HG03135 (cell line): ENCODE results near the gene ALKBH3.

ENCODE experiments used
- ATAC-seq: cut with Tn5 transposase; IDR thresholded peaks from one replicate; pipeline ENCODE4 v1.9.1; 2021; ENCODE audit warnings: mild to moderate bottlenecking, moderate library complexity; ENCODE audit not compliant: unreplicated experiment

ALKBH3 gene

DNA sequence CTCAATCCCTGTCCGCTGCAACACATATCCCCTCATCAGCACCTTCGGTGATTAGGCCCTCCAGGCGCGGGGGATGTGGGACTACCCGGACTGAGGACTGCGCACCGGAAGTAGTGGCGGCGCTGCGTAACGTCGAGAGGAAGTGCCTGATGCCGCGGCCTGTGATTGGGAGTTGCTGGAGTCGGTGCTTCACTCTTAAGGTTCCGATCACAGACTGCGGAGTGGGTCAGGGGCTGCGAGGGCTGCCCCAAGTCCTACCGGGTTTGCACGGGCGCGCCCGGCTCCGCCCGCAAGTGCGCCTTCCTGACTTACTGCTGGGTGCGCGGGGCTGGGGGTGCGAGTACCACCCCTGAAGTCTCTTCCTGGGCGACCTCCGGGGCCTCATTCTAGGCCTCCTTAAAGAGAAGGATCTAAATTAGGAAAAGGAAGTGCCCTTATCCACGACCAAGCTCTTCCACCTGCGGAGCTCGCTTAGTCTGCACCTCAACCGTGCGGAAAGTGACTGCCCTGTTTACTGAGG lies at the start of gene ALKBH3:
TSS of gene ALKBH3 (plus strand) at position 192 of the 520 bp plus-strand sequence. CDS start 1,822 bp downstream, outside the sequence.
- ATAC-seq: peak; percentile 97

- no peak for ATAC-seq
Measured at GRCh38 chr11:43830928-43831440, 49.6 kb upstream of the ALKBH3 start.

- ATAC-seq: no peak
Measured at GRCh38 chr11:43832536-43832935, 48.1 kb upstream of the ALKBH3 start.

DNA sequence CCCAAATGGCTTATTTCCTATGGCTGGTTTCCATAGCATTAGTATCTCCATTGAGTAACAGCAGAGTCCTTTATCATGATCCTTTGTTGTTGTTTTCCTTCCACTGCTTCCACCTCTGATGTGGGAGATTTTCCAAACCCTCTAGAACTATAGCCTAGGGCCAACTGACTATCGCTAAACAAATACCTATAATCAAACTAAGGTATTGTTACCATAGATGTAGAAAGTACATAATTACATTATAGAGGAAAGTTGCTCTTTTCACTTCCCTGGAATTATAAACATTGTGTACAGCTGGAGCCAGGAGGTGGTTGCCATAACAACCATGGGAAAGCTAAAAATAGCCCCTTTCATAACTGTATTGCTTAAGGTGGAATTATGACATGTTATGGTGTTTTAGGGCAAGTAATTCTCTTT lies 47.0 kb upstream of the ALKBH3 start:
- ATAC-seq: no peak

DNA sequence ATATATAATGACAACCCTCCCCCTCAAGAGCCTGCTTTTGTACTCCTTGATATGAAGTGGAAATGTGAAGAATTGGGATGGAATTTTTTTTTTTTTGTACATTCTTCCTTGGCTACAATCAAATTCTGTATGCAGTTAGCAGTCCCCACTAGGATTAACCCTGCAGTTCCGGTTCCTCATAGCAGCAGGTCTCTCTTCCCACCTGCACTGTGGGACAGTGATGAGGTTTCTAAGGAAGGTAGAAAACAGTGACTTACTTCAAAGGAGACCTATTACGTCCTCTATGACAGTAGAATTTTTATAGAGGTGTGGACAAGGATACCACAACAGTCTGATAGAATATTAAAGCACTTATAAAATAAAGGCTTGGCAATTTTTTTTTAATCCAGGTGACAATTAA lies 46.3 kb upstream of the ALKBH3 start:
- no peak for ATAC-seq

DNA sequence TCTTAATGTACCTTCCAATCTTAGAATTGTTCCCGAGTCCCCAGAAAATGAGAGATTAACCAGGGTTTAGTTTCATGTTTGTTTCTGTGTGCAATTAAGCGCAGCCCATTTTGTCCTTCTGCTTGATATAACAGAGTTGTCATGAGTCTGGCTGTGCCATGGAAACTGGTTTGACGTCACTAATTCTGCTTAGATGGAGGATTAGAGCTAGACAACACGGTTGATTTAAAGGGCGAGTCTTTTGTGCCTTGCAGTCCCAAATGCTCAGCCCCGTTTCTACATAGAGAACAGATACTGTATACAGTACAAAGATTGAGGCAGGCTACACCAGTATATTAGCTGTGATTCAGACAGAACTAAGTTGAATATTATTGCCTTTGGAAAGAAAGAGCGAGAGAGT lies 45.5 kb upstream of the ALKBH3 start:
- no peak for ATAC-seq

DNA sequence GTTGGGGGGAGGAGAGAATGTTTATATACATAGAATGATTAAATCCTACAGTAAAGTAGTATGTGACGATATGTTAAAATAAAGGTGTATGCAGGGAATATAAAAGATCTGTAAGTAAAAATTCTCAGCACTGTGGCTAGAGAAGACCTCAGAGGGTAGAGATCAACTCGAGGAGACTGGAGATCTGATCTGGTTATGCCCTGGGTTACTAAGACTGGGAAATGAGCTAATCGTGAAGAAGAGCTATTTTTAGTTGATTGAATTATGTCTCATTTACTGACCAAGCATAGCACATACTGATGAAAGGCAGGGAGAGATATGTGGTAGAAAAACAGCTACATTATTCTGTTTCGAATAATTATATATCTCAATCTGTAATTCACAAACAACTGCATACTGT lies 42.8 kb upstream of the ALKBH3 start:
- no peak for ATAC-seq

DNA sequence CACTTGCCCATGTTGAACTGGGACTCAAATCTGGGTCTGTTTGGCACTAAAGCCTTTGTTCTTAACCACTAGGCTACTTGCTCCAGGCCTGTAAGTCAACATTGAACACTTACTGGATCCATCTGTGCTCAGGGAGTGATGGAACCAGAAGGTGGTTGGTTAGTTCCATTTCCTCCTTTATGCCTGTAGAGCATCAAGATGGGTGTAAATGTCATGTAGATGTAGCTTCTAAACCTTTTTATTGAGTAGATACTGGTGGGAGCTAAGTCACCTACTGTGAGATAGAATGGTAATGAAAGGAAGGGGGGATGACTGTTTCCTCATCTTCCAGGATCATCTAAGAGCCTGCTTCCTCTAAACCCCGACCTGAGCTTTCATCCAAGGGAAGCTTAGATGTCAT lies 38.6 kb upstream of the ALKBH3 start:
- ATAC-seq: no peak

DNA sequence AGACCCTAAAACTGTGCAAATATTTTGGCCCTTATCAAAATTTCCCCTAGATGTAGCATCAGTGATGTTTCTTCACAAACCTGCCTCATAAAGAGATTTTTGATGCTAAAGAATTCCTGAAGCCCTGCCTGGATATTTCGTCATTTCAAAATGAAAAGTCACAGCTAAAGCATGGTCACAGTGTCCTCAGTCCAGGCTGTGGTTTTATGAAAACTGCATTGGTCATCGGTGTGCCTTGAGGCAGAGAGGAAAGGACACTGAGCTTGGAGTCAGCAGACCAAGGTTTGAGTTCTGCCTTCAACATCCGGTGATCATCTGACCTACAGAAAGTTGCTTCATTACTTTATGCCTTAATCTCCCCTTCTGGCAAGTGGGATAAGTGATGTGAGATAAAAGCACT lies 34.8 kb upstream of the ALKBH3 start:
- ATAC-seq: no peak

DNA sequence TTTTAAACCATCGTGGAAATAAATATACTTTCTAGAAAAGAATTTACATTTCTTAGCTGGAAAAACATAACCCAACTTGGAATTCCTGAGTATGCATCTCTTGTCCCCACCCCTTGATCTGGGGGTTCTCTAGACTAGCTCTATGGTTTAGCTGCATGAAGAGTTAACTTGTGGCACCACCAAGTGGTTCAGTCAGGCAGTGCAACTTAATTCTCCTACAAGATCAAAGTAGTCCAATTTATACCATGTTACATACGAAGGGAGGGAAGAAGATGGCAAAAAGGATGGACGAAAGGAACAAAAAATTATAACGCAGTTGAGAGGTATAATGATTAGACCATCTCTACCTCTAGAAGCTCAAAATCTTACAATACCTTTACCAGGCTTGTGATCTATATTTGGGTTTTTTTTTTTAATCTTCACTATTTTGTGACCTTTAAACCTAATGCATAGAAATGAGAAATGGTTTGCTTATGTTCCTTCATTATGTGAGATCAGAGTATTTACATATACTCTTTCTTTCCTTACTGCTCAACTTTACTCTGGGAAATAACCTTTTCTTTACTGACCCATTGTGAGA lies 28.5 kb upstream of the ALKBH3 start:
- ATAC-seq: peak; percentile 67

DNA sequence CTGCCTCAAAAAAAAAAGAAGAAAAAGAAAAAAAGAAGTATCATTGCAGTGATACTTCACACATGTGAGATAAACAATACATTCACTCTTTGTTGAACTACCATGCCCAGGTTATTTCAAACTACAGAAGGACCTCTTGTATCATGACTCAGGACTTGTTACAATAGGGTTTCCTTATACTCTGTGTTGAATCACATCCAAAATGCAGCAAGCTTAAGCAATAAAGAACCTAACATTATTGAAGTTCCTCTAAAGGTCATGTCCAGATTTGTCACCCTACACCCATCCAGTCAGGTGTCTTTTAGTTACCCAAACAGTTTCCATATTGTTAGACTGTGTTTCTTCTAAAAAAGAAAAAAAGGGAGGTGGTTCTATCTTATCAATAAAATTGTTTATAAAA lies 26.9 kb upstream of the ALKBH3 start:
- no peak for ATAC-seq

DNA sequence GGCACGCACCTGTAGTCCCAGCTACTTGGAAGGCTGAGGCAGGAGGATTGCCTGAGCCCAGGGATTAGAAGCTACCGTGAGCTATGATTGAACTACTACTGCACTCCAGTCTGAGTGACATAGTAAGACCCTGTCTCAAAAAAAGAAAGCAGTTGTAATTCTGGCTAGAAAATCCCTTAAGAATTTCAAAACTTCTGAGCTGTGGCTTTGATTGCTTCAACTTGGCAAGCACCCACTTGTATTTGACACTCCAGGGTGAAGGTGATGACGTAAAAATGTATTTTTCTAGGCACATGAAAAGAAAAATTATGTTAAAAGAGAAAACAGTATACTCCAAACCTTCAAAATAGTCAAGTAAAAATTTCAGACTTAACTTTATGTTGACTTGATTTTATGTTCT lies 23.6 kb upstream of the ALKBH3 start:
- ATAC-seq: no peak

DNA sequence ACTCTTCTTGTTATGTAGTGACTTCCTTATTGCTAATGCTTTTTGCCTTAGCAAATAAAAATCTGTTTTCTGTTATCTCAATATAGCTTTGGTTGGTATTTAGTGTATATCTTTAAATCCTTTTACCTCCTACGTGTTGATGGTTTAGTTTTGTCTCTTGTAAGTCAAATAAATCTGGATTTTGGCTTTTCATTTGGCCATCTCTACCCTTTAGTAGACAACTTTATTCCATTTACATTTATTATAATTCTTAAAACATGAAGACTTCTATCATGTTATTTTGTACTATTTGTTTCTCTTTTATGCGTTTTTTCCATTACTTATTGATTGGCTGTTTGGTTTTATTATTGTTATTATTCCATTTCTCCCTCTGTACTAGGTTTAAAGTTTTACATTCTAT lies 19.5 kb upstream of the ALKBH3 start:
- ATAC-seq: no peak

GRCh38 chr11:43866520-43866919 lies 14.1 kb upstream of the ALKBH3 start:
- no peak for ATAC-seq

GRCh38 chr11:43866969-43867368 lies 13.7 kb upstream of the ALKBH3 start:
- no peak for ATAC-seq

DNA sequence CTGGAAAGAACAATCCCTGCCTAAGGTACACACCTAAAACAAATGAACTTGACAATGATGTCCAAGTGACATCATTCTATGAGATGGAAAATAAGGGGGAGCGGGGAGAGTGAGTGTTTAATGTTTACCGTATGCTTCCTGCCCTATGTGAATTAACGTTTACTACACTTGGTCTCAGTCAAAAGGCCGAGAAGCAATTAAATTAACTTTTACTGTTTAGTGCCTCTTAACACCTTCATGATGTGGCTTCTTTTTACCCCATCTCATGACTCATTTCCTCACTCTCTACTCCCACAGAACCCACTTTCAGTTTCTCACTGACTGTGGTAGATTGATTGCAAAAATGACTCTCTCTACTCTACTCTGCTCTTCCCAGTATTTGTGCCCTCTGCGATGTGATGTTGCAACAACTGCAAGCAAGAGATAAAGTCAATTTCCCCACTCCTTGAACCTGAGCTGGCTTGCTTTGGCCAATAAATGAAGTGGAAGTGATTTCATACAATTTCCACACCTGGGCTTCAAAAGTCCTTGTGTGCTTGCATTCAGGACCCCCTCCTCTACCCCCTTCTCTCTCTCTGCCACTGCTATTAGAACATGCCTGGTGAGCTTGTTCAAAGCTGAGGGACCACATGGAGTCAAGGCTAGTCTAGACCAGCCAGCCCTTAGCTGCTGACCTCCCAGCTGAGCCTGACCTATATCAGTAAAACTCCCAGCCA lies 11.6 kb upstream of the ALKBH3 start:
- ATAC-seq: peak; percentile 100

GRCh38 chr11:43871051-43871450 lies 9.6 kb upstream of the ALKBH3 start:
- ATAC-seq: no peak

- no peak for ATAC-seq
Measured at GRCh38 chr11:43872995-43873394, 7.6 kb upstream of the ALKBH3 start.

GRCh38 chr11:43874078-43874477 lies 6.6 kb upstream of the ALKBH3 start:
- ATAC-seq: no peak

GRCh38 chr11:43874738-43875137 lies 5.9 kb upstream of the ALKBH3 start:
- ATAC-seq: peak; percentile 65

DNA sequence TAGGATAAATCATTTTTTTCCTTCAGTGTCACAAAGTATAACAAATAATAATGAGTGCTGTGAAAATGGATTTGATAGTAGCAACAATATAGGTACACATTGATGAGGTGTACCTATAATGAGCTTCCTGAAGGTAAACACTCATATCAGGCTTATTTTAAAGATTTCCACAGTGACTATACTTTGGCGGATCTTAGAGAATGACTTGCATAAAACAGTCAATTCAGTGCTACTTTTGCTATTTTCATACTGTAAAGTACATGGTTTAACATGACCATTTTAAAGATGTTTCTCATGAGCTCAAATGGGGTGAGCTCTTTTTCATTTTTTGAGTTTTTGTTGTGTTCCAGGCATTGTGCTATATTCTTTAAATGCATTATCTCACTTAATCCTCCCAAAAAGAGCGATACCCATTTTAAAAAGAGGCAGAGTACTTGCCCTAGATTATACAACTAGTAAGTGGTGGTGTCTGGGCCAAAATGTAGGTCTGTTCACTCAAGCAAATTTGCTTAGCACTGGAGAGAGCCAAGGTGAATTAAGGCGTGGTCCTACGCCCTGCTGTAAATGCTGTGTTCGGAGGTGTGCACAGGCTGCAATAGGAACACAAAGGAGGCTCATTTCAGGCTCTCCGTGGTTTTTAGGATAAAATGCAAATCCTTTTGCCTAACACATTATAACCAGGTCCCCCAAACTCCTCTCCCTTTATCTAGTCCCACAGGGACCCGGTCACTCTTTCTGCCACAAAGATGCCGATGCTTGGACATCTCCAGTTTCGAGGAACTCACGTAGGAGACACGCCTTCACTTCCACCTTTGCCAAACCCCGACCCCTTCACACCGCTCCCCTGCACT lies 617 bp upstream of the ALKBH3 start:
- no peak for ATAC-seq
